GM12865 (cell line): Measurements from ENCODE around the gene HOXD12.

Experiments used
- DNase-seq: peaks from one replicate; pipeline ENCODE4 v3.0.0; 2010; ENCODE audit warnings: low read depth
- H3K4me3 ChIP-seq: 2 replicates; pipeline ENCODE4 v1.5.1; 2011; ENCODE audit warnings: mild to moderate bottlenecking, low read depth, low read length, control low read depth
- CTCF ChIP-seq: IDR thresholded peaks from 2 replicates; pipeline ENCODE4 v1.5.1; 2011; ENCODE audit warnings: low read length, control low read depth, low read depth, inconsistent platforms; ENCODE audit not compliant: insufficient read depth; ENCODE audit errors: missing control alignments

HOXD12 gene

DNA sequence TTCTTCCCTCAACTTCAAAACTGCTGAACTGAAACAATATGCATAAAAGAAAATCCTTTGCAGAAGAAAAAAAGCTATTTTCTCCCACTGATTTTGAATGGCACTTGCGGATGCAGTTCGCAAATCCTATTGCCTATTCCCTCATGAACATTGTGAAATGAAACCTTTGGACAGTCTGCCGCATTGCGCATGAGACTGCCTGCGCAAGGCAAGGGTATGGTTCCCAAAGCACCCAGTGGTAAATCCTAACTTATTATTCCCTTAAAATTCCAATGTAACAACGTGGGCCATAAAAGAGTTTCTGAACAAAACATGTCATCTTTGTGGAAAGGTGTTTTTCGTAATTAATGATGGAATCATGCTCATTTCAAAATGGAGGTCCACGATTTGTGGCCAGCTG, 38.3 kb downstream of the HOXD12 start:
- no peak overlapping the region for H3K4me3 ChIP-seq
- no peak for TF ChIP-seq CTCF
- DNase-seq, result no peak

- TF ChIP-seq CTCF, result no peak
These were observed 38.9 kb downstream of the HOXD12 start for GRCh38 chr2:176138526-176138922.

GRCh38 chr2:176138923-176139660, 39.5 kb downstream of the HOXD12 start:
- no peak overlapping the region for H3K4me3 ChIP-seq
- TF ChIP-seq CTCF, result no peak
- no peak for DNase-seq

More at GRCh38 chr2:176138526-176138922, 38.9 kb downstream of the HOXD12 start:
- H3K4me3 ChIP-seq, result no peak overlapping the region
- no peak for DNase-seq

DNA sequence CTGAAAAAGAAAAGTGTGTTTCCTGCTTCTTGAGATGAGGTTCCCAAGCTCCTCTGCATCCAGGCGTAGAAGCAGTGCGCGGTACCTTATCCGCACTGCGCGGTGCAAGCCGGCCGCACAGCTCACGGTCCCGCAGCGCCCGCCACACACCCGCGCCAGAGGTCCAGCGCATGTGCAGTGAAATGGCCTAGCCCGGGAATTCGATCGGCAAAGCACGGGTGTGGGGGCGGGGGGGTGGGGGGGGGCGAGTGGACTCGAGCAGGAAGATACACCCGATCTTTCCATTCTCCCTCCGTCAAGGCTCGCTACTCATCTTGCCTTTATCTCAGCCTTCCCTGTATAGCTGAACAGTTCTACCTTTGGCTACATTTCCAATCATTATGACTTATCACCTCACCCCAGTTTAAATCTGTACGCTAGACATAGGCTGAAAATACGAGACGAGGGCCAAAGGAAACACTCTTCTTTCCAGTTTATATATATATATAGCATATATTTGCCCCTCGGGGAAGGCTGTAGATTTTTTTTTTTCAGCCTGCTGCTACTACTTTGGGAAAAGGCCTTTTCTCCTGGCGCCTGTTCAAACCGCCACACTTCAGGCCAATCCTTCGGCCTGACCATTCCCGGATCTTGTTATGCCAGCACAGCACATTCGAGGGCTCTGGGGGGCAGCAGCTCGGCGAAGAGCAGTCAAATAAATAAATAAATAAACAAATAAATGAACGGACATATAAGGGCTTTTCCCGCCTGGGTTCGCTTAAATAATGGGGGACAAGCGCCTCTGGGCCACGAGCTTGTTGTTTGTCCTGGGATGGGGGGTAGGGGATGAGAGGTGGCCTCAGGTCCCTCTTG, 40.3 kb downstream of the HOXD12 start:
- DNase-seq, result no peak
- H3K4me3 ChIP-seq, result peak overlapping the region; percentile 52
- no peak for TF ChIP-seq CTCF

- peak; percentile 90 for TF ChIP-seq CTCF
- H3K4me3 ChIP-seq, result peak overlapping the region; percentile 52
- DNase-seq, result peak; percentile 84
These were observed 41.1 kb downstream of the HOXD12 start for GRCh38 chr2:176140513-176141317.

GRCh38 chr2:176142281-176142680, 42.7 kb downstream of the HOXD12 start:
- H3K4me3 ChIP-seq, result no peak overlapping the region
- no peak for DNase-seq
- TF ChIP-seq CTCF, result no peak
